G401.6 (cell line): ENCODE measurements around the gene ALDH8A1.

Experiments
- FAIRE-seq: peaks from 2 replicates; lab custom pipeline; 2012; peaks lifted over from hg19 to GRCh38; lab: Jason Lieb, UNC

ALDH8A1 gene

GRCh38 chr6:134950482-134950881, 581 bp upstream of the ALDH8A1 start:
- FAIRE-seq, result no peak

GRCh38 chr6:134948691-134949090, 1.2 kb downstream of the ALDH8A1 start:
- FAIRE-seq, result no peak

DNA sequence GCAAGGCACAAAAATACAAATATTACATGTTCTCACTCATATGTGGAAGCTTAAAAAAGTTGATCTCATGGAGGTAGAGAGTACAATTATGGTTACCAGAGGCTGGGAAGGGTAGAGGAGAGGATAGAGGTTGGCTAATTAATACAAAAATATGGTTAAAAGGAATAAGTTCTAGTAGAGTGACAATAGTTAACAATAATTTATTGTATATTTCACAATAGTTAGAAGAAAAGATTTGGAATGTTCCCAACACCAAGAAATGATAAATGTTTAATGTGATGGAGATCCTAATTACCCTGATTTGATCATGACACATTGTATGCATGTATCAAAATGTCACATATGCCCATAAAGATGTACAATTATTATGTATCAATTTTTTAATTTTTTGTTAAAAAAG, 1.8 kb downstream of the ALDH8A1 start:
- no peak for FAIRE-seq

GRCh38 chr6:134945045-134945444, 4.9 kb downstream of the ALDH8A1 start:
- FAIRE-seq, result no peak

GRCh38 chr6:134943522-134944111, 6.3 kb downstream of the ALDH8A1 start:
- no peak for FAIRE-seq

- no peak for FAIRE-seq
Measured at GRCh38 chr6:134938896-134939295, 11.0 kb downstream of the ALDH8A1 start.

DNA sequence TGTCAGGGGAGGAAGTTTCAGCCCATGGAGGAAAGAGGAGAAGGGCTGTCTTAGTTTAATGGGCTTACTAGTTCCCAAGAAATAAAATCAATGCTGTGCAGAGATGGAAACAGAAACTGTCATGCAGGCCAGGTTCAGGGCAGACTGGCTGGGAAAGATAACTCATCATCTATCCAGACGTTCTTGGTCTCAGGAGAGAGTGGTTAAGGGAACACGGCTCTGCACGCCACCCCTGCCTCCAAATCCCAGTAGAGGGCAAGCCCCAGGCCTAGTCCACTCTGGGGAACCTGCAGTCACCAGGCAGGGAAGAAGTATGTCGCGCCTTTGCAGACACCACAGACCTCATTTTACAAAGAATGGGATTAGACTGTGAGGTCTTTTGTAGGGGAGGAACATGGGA, 12.5 kb downstream of the ALDH8A1 start:
- FAIRE-seq, result no peak

DNA sequence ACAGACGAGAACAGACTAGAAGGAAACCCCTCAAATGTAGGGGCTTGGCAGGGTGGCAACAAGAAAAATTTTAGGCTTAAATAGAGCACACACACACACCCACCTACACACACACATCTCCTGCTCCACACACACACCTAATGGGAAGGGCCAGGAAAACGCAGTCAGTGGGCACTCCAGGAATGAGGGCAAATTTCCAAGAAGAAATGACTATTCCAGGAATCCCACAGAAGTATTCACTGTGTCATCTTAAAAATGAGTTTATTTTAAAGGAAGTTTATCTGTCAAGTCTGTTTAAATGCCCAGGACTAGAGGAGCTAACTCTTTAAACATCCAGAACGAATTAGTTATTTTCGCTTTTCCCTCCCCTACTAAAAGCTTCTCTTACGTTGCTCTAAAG, 13.0 kb downstream of the ALDH8A1 start:
- FAIRE-seq, result no peak

GRCh38 chr6:134936476-134936875, 13.4 kb downstream of the ALDH8A1 start:
- FAIRE-seq, result no peak

GRCh38 chr6:134934793-134935485, 15.0 kb downstream of the ALDH8A1 start:
- FAIRE-seq, result no peak

- FAIRE-seq, result no peak
Measured at GRCh38 chr6:134932535-134933470, 17.1 kb downstream of the ALDH8A1 start.

DNA sequence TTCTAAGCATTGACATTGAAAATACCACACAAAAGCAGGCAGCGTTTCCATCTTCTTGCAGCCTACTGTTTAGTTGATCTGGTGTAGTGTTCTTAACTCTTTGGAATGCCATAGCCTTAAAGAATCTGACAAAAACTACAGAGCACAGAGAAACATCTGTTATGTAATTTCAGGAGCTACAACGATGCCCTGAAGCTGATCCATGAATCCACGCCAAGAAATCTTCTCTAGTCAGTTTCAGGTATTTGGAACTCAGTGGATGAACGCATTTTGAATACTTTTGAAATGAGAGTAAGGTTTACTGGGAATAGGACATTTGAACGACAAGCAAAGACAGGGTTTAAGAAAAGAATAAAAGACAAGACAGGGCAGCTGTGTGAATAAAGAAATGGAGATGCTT, 17.8 kb downstream of the ALDH8A1 start:
- no peak for FAIRE-seq

GRCh38 chr6:134930463-134930862, 19.4 kb downstream of the ALDH8A1 start:
- FAIRE-seq, result no peak

GRCh38 chr6:134928151-134928900, 21.6 kb downstream of the ALDH8A1 start:
- FAIRE-seq, result no peak

DNA sequence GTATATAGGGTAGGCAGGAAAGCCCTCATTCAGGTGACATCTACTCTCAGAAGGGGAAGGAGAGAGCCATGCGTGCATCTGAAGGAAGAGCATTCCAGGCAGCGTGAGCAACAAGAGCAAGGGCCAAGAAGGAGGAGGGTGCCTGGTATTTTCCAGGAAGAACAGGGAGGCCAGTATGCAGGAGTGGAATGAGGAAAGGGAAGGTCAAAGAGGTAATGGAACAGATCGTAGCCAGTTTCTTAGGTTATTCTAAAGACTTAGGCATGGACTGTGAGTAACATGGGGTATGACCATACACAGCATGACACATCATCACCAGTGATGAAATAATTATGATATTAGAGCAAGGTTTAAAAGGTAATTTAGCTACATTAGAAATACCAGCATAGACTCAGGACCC, 24.1 kb downstream of the ALDH8A1 start:
- FAIRE-seq, result no peak

- no peak for FAIRE-seq
Measured at GRCh38 chr6:134921721-134922261, 28.1 kb downstream of the ALDH8A1 start.

DNA sequence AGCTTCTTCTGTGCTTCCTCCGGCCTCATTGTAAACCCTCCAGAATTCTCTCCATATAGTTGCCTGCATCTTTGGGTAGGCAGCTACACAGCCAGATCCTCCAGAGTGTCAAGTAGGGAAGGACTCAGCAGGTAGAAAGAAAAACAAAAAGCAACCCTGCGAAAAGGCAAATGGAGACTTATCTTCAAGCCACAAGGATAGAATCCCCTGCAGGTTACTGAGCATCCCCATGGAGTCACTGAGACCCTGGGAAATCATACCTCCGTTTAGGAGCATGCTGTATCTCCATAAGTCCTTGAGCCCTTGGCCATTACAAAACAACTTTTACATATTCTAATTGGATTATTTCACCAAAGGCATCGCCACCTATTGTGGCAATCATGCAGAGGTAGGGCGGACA, 28.6 kb downstream of the ALDH8A1 start:
- no peak for FAIRE-seq

DNA sequence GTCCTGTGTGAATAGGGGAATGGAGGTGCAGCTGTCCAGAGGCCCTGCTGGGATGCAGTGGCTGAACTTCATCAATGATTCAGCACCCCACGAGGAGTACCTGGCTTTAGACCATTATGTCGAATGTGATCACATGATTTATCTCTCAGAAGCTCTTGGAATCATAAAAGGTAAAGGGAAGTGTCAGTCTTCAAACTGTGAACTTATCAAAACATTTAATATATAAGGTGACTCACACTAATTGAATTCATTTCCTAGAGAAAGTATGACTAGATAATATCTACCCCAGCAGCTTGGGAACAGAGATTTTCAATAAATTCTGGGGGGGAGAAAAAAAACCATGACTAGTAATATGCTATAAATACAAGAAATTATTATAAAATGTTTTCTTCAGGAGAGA, 29.5 kb downstream of the ALDH8A1 start:
- FAIRE-seq, result no peak

DNA sequence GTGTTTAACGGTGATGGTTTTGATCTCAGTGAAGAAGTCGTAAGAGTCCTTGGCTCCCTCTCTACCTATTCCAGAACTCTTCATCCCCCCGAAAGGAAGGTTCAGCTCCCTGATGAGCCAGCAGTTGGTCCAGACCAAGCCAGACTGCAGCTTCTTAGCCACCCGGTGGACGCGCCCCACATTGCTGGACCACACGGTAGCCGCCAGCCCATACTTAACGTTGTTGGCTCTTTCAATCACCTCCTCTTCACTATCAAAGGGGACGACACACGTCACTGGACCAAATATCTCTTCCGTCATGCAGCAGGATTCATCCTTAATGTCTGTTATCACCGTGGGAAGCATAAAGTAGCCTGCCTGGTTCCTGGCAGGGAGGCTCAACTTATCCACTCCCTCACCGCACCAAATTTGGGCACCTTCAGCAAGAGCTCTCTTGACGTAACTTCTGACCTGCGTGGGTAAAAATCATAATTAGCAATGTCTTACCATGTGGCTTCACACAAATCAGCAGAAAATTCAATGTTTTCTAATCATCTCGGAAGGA, 31.4 kb downstream of the ALDH8A1 start:
- no peak for FAIRE-seq

- no peak for FAIRE-seq
Measured at GRCh38 chr6:134911547-134911946, 38.4 kb downstream of the ALDH8A1 start.

DNA sequence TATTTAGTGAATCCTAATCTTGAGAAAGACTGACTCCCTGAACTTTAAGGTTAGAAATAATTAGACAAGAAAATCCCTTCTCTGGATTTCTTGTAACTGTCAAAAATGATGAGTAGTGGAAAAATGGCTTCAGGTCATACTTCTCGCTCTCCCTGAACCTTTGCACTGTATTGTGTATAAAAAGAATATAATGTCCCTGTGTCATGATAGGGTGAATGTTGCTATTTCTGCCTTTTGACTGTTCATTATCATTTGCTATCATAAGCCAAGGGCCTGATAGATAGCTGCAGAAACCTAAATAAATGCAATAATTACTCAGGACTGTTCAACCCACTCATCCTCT, 39.3 kb downstream of the ALDH8A1 start:
- FAIRE-seq, result no peak
